Muscle layer of colon (tissue), 2 donors: ENCODE results near the gene FLYWCH2.

Source experiments
- H3K27ac ChIP-seq: one replicate; pipeline ENCODE4 v1.7.0; 2013; ENCODE audit warnings: low read depth, mild to moderate bottlenecking, low read length, moderate library complexity
- H3K27me3 ChIP-seq, 2 donors: one replicate each; pipeline ENCODE4 v1.7.0; 2013; ENCODE audit warnings: low read length in 2 of 2, mild to moderate bottlenecking in 2 of 2; ENCODE audit not compliant: insufficient read depth in 2 of 2, control insufficient read depth in 1 of 2
- H3K36me3 ChIP-seq: one replicate; pipeline ENCODE4 v1.7.0; 2013; ENCODE audit warnings: mild to moderate bottlenecking, low read length; ENCODE audit not compliant: insufficient read depth
- H3K4me1 ChIP-seq: one replicate; pipeline ENCODE4 v1.7.0; 2013; ENCODE audit warnings: mild to moderate bottlenecking, low read length; ENCODE audit not compliant: insufficient read depth
- H3K4me3 ChIP-seq, 2 donors: one replicate each; pipeline ENCODE4 v1.7.0; 2013; ENCODE audit warnings: low read length in 2 of 2, low read depth in 1 of 2, mild to moderate bottlenecking in 1 of 2, moderate library complexity in 1 of 2
- H3K9ac ChIP-seq: one replicate; pipeline ENCODE4 v1.7.0; 2013; ENCODE audit warnings: low read length
- H3K9me3 ChIP-seq: one replicate; pipeline ENCODE4 v1.7.0; 2013; ENCODE audit warnings: mild to moderate bottlenecking, low read length
- donor health status: abdominal sarcoma.
- donor health status: Adenocarcinoma of cecum.

The FLYWCH2 gene

DNA sequence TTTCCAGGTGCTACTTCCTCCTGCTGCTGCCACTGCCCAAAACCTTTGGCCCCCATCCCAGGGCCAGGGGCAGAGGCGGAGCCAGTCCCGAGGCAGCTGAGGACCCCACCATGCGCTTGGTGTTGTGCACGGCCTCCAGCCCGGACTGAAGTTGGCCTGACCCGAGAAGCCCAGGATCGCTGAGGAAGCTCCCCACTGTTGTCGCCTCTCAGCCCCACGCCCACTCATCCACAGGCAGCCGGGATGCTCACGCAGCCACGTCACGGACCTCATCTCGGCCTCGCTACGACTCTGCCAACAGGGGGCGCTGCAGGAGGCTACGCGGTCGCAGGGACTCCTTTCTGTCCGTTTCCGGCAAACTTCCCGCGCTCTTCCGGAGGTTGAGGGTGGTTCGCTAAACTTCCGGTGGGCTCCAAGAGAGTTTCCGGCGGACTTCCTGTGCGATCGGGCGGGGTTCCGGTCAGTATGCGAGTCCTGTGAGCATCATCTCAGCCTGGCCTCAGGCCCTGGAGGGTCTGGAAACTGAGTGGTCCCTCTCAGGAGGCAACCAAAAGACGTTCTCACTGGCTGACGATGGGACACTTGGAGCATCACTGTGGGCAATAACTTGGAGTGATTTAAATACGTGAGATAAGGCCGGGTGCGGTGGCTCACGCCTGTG is 40.5 kb upstream of the FLYWCH2 start:
- H3K9ac ChIP-seq = no peak overlapping the region
- H3K36me3 ChIP-seq = no peaks in the 10 kb centered on the region
- H3K4me3 ChIP-seq = peak overlapping the region; percentile 12 to 35
- peaks cover 3 to 22% of the 10 kb centered on the region in 2 donors for H3K27me3 ChIP-seq
- no peaks in the 10 kb centered on the region for H3K9me3 ChIP-seq
- H3K27ac ChIP-seq = no peak overlapping the region
- H3K4me1 ChIP-seq = no peaks in the 10 kb centered on the region

GRCh38 chr16:2843526-2843925 is 39.5 kb upstream of the FLYWCH2 start:
- Histone ChIP-seq H3K9ac (no peak overlapping the region), H3K36me3 (no peaks in the 10 kb centered on the region), H3K9me3 (no peaks in the 10 kb centered on the region), H3K4me1 (no peaks in the 10 kb centered on the region), H3K4me3 (no peak overlapping the region), H3K27me3 (peaks cover 0 to 18% of the 10 kb centered on the region in 2 donors), H3K27ac (no peak overlapping the region)

DNA sequence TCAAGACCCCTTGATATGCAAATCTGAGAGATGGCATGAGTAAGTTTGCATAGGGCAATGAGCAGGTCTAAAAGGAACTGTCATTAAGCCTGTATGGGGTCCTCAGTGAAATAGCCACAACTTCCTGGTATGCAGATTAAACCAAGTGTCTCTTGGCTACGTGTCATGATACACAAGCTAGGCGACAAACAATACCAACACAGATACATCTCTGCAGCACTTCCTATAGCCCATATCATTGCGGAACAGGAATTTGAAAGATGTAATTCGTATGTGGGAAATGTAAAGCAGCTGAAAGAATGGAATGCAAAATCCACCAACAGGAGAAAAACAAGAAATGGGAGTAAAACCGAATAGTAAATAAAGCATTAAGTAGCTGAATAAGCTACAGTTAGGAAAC is 37.9 kb upstream of the FLYWCH2 start:
- Histone ChIP-seq H3K4me1 (no peaks in the 10 kb centered on the region), H3K9ac (no peak overlapping the region), H3K36me3 (no peaks in the 10 kb centered on the region), H3K27ac (no peak overlapping the region), H3K9me3 (no peaks in the 10 kb centered on the region), H3K27me3 (peaks cover 0 to 10% of the 10 kb centered on the region in 2 donors), H3K4me3 (no peak overlapping the region)

GRCh38 chr16:2846511-2847310 is 36.3 kb upstream of the FLYWCH2 start:
- no peaks in the 10 kb centered on the region for H3K36me3 ChIP-seq
- H3K9ac ChIP-seq = no peak overlapping the region
- H3K27me3 ChIP-seq = peaks cover 0 to 15% of the 10 kb centered on the region in 2 donors
- no peak overlapping the region for H3K27ac ChIP-seq
- H3K4me1 ChIP-seq = no peaks in the 10 kb centered on the region
- no peak overlapping the region for H3K4me3 ChIP-seq
- no peaks in the 10 kb centered on the region for H3K9me3 ChIP-seq

GRCh38 chr16:2848933-2849725 is 33.9 kb upstream of the FLYWCH2 start:
- no peak overlapping the region for H3K27ac ChIP-seq
- no peak overlapping the region for H3K4me3 ChIP-seq
- no peaks in the 10 kb centered on the region for H3K36me3 ChIP-seq
- no peaks in the 10 kb centered on the region for H3K9me3 ChIP-seq
- H3K27me3 ChIP-seq = peaks cover 0 to 34% of the 10 kb centered on the region in 2 donors
- no peak overlapping the region for H3K9ac ChIP-seq
- no peaks in the 10 kb centered on the region for H3K4me1 ChIP-seq

GRCh38 chr16:2852003-2852730 is 30.8 kb upstream of the FLYWCH2 start:
- H3K36me3 ChIP-seq = no peaks in the 10 kb centered on the region
- H3K27ac ChIP-seq = no peak overlapping the region
- no peak overlapping the region for H3K4me3 ChIP-seq
- no peaks in the 10 kb centered on the region for H3K4me1 ChIP-seq
- H3K27me3 ChIP-seq = peaks cover 0 to 41% of the 10 kb centered on the region in 2 donors
- H3K9ac ChIP-seq = no peak overlapping the region
- no peaks in the 10 kb centered on the region for H3K9me3 ChIP-seq

GRCh38 chr16:2852731-2853507 is 30.1 kb upstream of the FLYWCH2 start:
- Histone ChIP-seq H3K27ac (no peak overlapping the region), H3K27me3 (peaks cover 0 to 48% of the 10 kb centered on the region in 2 donors), H3K4me3 (no peak overlapping the region), H3K36me3 (no peaks in the 10 kb centered on the region), H3K9me3 (no peaks in the 10 kb centered on the region), H3K4me1 (no peaks in the 10 kb centered on the region), H3K9ac (no peak overlapping the region)

GRCh38 chr16:2853531-2854073 is 29.4 kb upstream of the FLYWCH2 start:
- Histone ChIP-seq H3K27me3 (peaks cover 0 to 55% of the 10 kb centered on the region in 2 donors), H3K27ac (no peak overlapping the region)

DNA sequence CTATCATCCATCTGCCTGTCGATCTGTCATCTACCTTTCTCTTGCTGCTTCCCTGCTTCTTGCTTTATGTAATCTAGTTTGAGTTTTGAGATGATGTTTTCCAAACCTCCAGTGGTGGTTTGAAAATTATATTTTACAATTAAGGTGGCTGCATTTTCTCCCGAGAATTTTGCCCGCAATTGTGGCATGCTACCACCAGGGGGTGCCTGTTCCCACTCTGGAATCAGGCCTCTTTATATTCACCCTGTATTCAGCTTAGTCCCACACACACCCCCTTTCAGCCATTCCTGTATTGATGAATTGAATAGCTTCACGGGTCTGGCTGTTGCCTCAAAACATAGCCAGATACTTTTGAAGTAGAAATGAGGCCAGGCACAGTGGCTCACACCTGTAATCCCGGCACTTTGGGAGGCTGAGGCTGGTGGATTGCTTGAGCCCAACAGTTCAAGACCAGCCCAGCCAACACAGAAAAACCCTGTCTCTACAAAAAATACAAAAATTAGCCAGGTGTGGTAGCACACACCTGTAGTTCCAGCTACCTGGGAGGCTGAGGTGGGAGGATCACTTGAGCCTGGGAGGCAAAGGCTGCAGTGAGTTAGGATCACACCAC is 28.2 kb upstream of the FLYWCH2 start:
- H3K27me3 ChIP-seq = peaks cover 0 to 62% of the 10 kb centered on the region in 2 donors
- no peaks in the 10 kb centered on the region for H3K36me3 ChIP-seq
- H3K9me3 ChIP-seq = no peaks in the 10 kb centered on the region
- no peak overlapping the region for H3K27ac ChIP-seq
- no peak overlapping the region for H3K9ac ChIP-seq
- H3K4me3 ChIP-seq = no peak overlapping the region
- no peaks in the 10 kb centered on the region for H3K4me1 ChIP-seq

More at GRCh38 chr16:2853531-2854073, 29.4 kb upstream of the FLYWCH2 start:
- Histone ChIP-seq H3K36me3 (no peaks in the 10 kb centered on the region), H3K9ac (no peak overlapping the region), H3K9me3 (no peaks in the 10 kb centered on the region), H3K4me3 (no peak overlapping the region), H3K4me1 (no peaks in the 10 kb centered on the region)

- H3K4me3 ChIP-seq = no peak overlapping the region
- H3K27ac ChIP-seq = no peak overlapping the region
- H3K9ac ChIP-seq = no peak overlapping the region
- no peaks in the 10 kb centered on the region for H3K9me3 ChIP-seq
- H3K27me3 ChIP-seq = peaks cover 0 to 60% of the 10 kb centered on the region in 2 donors
- no peaks in the 10 kb centered on the region for H3K36me3 ChIP-seq
- H3K4me1 ChIP-seq = no peaks in the 10 kb centered on the region
Measured at GRCh38 chr16:2855536-2855935, 27.5 kb upstream of the FLYWCH2 start.
